Activated naive CD4-positive, alpha-beta T cell treated with anti-CD3 and anti-CD28 coated beads for 36 hours (primary cell): ENCODE measurements around the gene NEURL1B. TPM values are rescaled to one million over a fixed set of nuclear protein-coding genes. Genes with fewer than 3 reads are reported as not detected.
"Not testable (repeated sequence)": the region's sequence is repeated elsewhere in the genome, so short reads cannot be mapped to it uniquely, and the experiment has no call there.

Experiments used
- CTCF ChIA-PET: fragments of 350-600 bp; sonication (Branson Sonifier 250); formaldehyde crosslinking; loops from one replicate; lab custom pipeline; 2021; ENCODE audit warnings: antibody characterized with exemption; lab: Charles Lee
- DNase-seq: peaks from one replicate; pipeline ENCODE4 v3.0.0-alpha.2; 2020
- H3K27ac Mint-ChIP-seq: one replicate; pipeline ENCODE4 v1.8.0; 2021; ENCODE audit warnings: mild to moderate bottlenecking, mixed read lengths
- H3K27me3 Mint-ChIP-seq: one replicate; pipeline ENCODE4 v1.8.0; 2021; ENCODE audit warnings: low read depth, mixed read lengths
- H3K36me3 Mint-ChIP-seq: one replicate; pipeline ENCODE4 v1.8.0; 2021; ENCODE audit warnings: low read depth, mixed read lengths
- H3K4me1 Mint-ChIP-seq: one replicate; pipeline ENCODE4 v1.8.0; 2021; ENCODE audit warnings: low read depth, mixed read lengths
- H3K4me3 Mint-ChIP-seq: one replicate; pipeline ENCODE4 v1.8.0; 2021; ENCODE audit warnings: mild to moderate bottlenecking, moderate library complexity, mixed read lengths
- H3K9me3 Mint-ChIP-seq: one replicate; pipeline ENCODE4 v1.8.0; 2021; ENCODE audit warnings: mixed read lengths
- intact Hi-C: fragments of 100-400 bp; cut with micrococcal nuclease; formaldehyde crosslinking; loops from one replicate; pipeline ENCODE4 v1.15.1; 2023
- total RNA-seq, 2 experiments: library from RNA; stranded (reverse); gene quantifications; one replicate each; pipeline ENCODE4 v1.2.3, GENCODE V29; 2021

NEURL1B gene
- total RNA-seq, 2 experiments from 2014 or later, result 0.57 to 0.64 TPM

- intact Hi-C loops, result loop anchor here (10.0 kb wide), 2 partner anchors 505 to 595 kb away; partner anchors contain the start of gene EFCAB9
- CTCF ChIA-PET, result interaction anchor here (1.9 to 3.2 kb wide), 2 partner anchors 12 to 219 kb away, joined by 6 to 11 read pairs; no protein-coding TSS in a partner anchor
- H3K27ac Mint-ChIP-seq, result no peak overlapping the region
- H3K4me1 Mint-ChIP-seq, result peaks cover 11% of the 10 kb centered on the region
- no peak for DNase-seq
- peaks cover 16% of the 10 kb centered on the region for H3K27me3 Mint-ChIP-seq
- H3K36me3 Mint-ChIP-seq, result no peaks in the 10 kb centered on the region
- H3K9me3 Mint-ChIP-seq, result no peaks in the 10 kb centered on the region
- H3K4me3 Mint-ChIP-seq, result no peak overlapping the region
Measured at GRCh38 chr5:172699999-172700364, 58.9 kb downstream of the NEURL1B start.

- DNase-seq, result no peak
- CTCF ChIA-PET, result interaction anchor here (1.0 to 3.2 kb wide), 4 partner anchors 12 to 239 kb away, joined by 3 to 11 read pairs (median 6); no protein-coding TSS in a partner anchor
- Mint-ChIP-seq H3K36me3 (no peaks in the 10 kb centered on the region), H3K27ac (no peak overlapping the region), H3K4me1 (peaks cover 11% of the 10 kb centered on the region), H3K27me3 (peaks cover 16% of the 10 kb centered on the region), H3K9me3 (no peaks in the 10 kb centered on the region), H3K4me3 (no peak overlapping the region)
- intact Hi-C loops, result no loop called here
Measured at GRCh38 chr5:172700365-172701290, 59.6 kb downstream of the NEURL1B start.

- no peak overlapping the region for H3K27ac Mint-ChIP-seq
Measured at GRCh38 chr5:172701291-172701656, 60.2 kb downstream of the NEURL1B start.

GRCh38 chr5:172703952-172704351 is 62.9 kb downstream of the NEURL1B start:
- CTCF ChIA-PET, result interaction anchor here (1.4 kb wide), 1 partner anchor 10 kb away, joined by 5 read pairs; no protein-coding TSS in a partner anchor
- H3K4me3 Mint-ChIP-seq, result no peak overlapping the region

More at GRCh38 chr5:172701291-172701656, 60.2 kb downstream of the NEURL1B start:
- Mint-ChIP-seq H3K9me3 (no peaks in the 10 kb centered on the region), H3K4me3 (no peak overlapping the region), H3K36me3 (no peaks in the 10 kb centered on the region), H3K4me1 (peaks cover 11% of the 10 kb centered on the region), H3K27me3 (peaks cover 16% of the 10 kb centered on the region)
- CTCF ChIA-PET, result interaction anchor here (1.0 to 3.2 kb wide), 4 partner anchors 11 to 240 kb away, joined by 3 to 11 read pairs (median 6); no protein-coding TSS in a partner anchor
- DNase-seq, result no peak
- intact Hi-C loops, result no loop called here

GRCh38 chr5:172705576-172706084 is 64.6 kb downstream of the NEURL1B start:
- H3K36me3 Mint-ChIP-seq, result no peaks in the 10 kb centered on the region
- peaks cover 26% of the 10 kb centered on the region for H3K27me3 Mint-ChIP-seq
- CTCF ChIA-PET, result interaction anchor here (1.0 to 3.5 kb wide), 8 partner anchors 8 to 228 kb away, joined by 3 to 14 read pairs (median 7); no protein-coding TSS in a partner anchor
- H3K27ac Mint-ChIP-seq, result no peak overlapping the region
- intact Hi-C loops, result no loop called here
- H3K4me1 Mint-ChIP-seq, result peaks cover 6% of the 10 kb centered on the region
- no peak for DNase-seq
- no peaks in the 10 kb centered on the region for H3K9me3 Mint-ChIP-seq
- no peak overlapping the region for H3K4me3 Mint-ChIP-seq

More at GRCh38 chr5:172703952-172704351, 62.9 kb downstream of the NEURL1B start:
- Mint-ChIP-seq H3K4me1 (peaks cover 6% of the 10 kb centered on the region), H3K27me3 (peaks cover 25% of the 10 kb centered on the region), H3K27ac (no peak overlapping the region), H3K36me3 (no peaks in the 10 kb centered on the region), H3K9me3 (no peaks in the 10 kb centered on the region)
- DNase-seq, result no peak
- intact Hi-C loops, result no loop called here

- no peak for DNase-seq
- Mint-ChIP-seq H3K27ac (no peak overlapping the region), H3K9me3 (no peaks in the 10 kb centered on the region), H3K4me1 (peaks cover 3% of the 10 kb centered on the region), H3K36me3 (no peaks in the 10 kb centered on the region), H3K27me3 (peaks cover 20% of the 10 kb centered on the region), H3K4me3 (no peak overlapping the region)
- CTCF ChIA-PET, result interaction anchor here (0.9 to 3.5 kb wide), 10 partner anchors 8 to 246 kb away, joined by 3 to 14 read pairs (median 4); no protein-coding TSS in a partner anchor
- intact Hi-C loops, result no loop called here
Measured at GRCh38 chr5:172706796-172707195, 65.7 kb downstream of the NEURL1B start.

GRCh38 chr5:172707285-172708182 is 66.5 kb downstream of the NEURL1B start:
- CTCF ChIA-PET, result interaction anchor here (0.8 to 7.9 kb wide), 12 partner anchors 7 to 247 kb away, joined by 3 to 274 read pairs (median 4); no protein-coding TSS in a partner anchor
- intact Hi-C loops, result no loop called here
- H3K4me3 Mint-ChIP-seq, result no peak overlapping the region
- H3K9me3 Mint-ChIP-seq, result no peaks in the 10 kb centered on the region
- H3K4me1 Mint-ChIP-seq, result no peaks in the 10 kb centered on the region
- no peaks in the 10 kb centered on the region for H3K36me3 Mint-ChIP-seq
- DNase-seq, result peak; percentile 33
- peaks cover 20% of the 10 kb centered on the region for H3K27me3 Mint-ChIP-seq
- no peak overlapping the region for H3K27ac Mint-ChIP-seq

- Mint-ChIP-seq H3K27me3 (peaks cover 17% of the 10 kb centered on the region), H3K27ac (no peak overlapping the region), H3K9me3 (no peaks in the 10 kb centered on the region), H3K4me1 (no peaks in the 10 kb centered on the region), H3K4me3 (no peak overlapping the region), H3K36me3 (no peaks in the 10 kb centered on the region)
- intact Hi-C loops, result no loop called here
- CTCF ChIA-PET, result interaction anchor here (0.8 to 7.9 kb wide), 6 partner anchors 8 to 247 kb away, joined by 3 to 274 read pairs (median 4); no protein-coding TSS in a partner anchor
- no peak for DNase-seq
Measured at GRCh38 chr5:172708183-172708505, 67.1 kb downstream of the NEURL1B start.

GRCh38 chr5:172710676-172711075 is 69.6 kb downstream of the NEURL1B start:
- no peak for DNase-seq
- CTCF ChIA-PET, result interaction anchor here (0.6 to 7.9 kb wide), 5 partner anchors 10 to 559 kb away, joined by 3 to 274 read pairs (median 3); no protein-coding TSS in a partner anchor
- H3K9me3 Mint-ChIP-seq, result no peaks in the 10 kb centered on the region
- H3K27me3 Mint-ChIP-seq, result peaks cover 14% of the 10 kb centered on the region
- no peaks in the 10 kb centered on the region for H3K4me1 Mint-ChIP-seq
- H3K36me3 Mint-ChIP-seq, result no peaks in the 10 kb centered on the region
- no peak overlapping the region for H3K27ac Mint-ChIP-seq
- no peak overlapping the region for H3K4me3 Mint-ChIP-seq
- intact Hi-C loops, result loop anchor here (5.0 kb wide), 2 partner anchors 492 to 572 kb away; no protein-coding TSS in a partner anchor

GRCh38 chr5:172711321-172711861 is 70.3 kb downstream of the NEURL1B start:
- not testable (repeated sequence) for H3K4me1 Mint-ChIP-seq, DNase-seq, H3K36me3 Mint-ChIP-seq, H3K27ac Mint-ChIP-seq, H3K4me3 Mint-ChIP-seq, H3K9me3 Mint-ChIP-seq
- peaks cover 14% of the 10 kb centered on the region for H3K27me3 Mint-ChIP-seq
- CTCF ChIA-PET, result interaction anchor here (0.6 to 7.9 kb wide), 5 partner anchors 11 to 558 kb away, joined by 3 to 274 read pairs (median 3); no protein-coding TSS in a partner anchor
- intact Hi-C loops, result loop anchor here (5.0 kb wide), 2 partner anchors 491 to 571 kb away; no protein-coding TSS in a partner anchor

- intact Hi-C loops, result loop anchor here (1.0 to 5.0 kb wide), 5 partner anchors 220 to 620 kb away; no protein-coding TSS in a partner anchor
- H3K36me3 Mint-ChIP-seq, result no peaks in the 10 kb centered on the region
- H3K9me3 Mint-ChIP-seq, result no peaks in the 10 kb centered on the region
- CTCF ChIA-PET, result interaction anchor here (0.6 to 7.9 kb wide), 14 partner anchors 12 to 633 kb away, joined by 3 to 274 read pairs (median 3); no protein-coding TSS in a partner anchor
- no peak overlapping the region for H3K27ac Mint-ChIP-seq
- H3K4me3 Mint-ChIP-seq, result no peak overlapping the region
- H3K4me1 Mint-ChIP-seq, result no peaks in the 10 kb centered on the region
- DNase-seq, result no peak
- H3K27me3 Mint-ChIP-seq, result peaks cover 6% of the 10 kb centered on the region
Measured at GRCh38 chr5:172712610-172713009, 71.5 kb downstream of the NEURL1B start.
